NCI-H2107 treated with DMSO at 0.1 percent for 48 hours (cell line): ENCODE results near the gene PDCD11.
"Not testable (repeated sequence)": the region's sequence is repeated elsewhere in the genome, so short reads cannot be mapped to it uniquely, and the experiment has no call there.

ENCODE experiments used
- DNase-seq: peaks from one replicate; lab custom pipeline; 2025; ENCODE audit not compliant: unreplicated experiment; lab: John Stamatoyannopoulos, UW

The PDCD11 gene

GRCh38 chr10:103415581-103415980 is 19.2 kb downstream of the PDCD11 start:
- no peak for DNase-seq

DNA sequence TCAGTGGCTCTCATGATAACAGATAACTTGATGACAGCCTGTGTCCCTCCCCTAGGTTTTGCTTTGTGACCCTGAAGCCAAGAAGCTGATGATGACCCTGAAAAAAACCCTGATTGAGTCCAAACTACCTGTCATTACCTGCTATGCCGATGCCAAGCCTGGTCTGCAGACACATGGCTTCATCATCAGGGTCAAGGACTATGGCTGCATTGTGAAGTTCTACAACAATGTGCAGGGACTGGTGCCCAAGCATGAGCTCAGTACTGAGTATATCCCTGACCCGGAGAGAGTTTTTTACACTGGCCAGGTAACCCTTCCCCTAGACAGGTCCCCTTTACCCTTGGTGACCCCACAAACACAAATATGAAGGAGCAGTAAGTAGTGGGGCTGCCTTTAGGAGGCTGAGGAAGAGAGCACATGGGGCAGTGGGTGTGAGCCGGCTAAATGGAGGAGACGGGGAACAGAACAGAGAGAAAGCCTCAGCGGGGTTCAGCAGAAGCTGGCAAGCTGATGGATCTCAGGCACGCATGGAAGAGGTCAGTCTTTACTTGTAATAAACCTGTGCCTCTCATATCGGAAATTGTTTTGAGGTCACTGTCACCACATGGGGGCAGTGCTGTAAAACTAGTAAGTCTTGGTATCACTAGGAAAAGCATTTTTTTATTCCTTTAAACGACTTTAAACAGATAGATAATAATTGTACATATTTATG is 20.2 kb downstream of the PDCD11 start:
- peak; percentile 5 for DNase-seq

DNA sequence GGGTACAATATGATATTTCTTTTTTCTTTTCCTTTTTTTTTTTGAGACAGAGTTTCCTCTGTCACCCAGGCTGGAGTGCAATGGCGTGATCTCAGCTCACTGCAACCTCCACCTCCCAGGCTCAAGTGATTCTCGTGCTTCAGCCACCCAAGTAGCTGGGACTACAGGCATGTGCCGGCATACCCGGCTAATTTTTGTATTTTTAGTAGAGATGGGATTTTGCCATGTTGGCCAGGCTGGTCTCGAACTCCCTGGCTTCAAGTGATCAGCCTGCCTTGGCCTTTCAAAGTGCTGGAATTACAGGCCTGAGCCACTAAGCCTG is 20.7 kb downstream of the PDCD11 start:
- DNase-seq = not testable (repeated sequence)

- no peak for DNase-seq
These were observed 21.2 kb downstream of the PDCD11 start for GRCh38 chr10:103417601-103418000.

GRCh38 chr10:103419101-103419500 is 22.7 kb downstream of the PDCD11 start:
- no peak for DNase-seq

- no peak for DNase-seq
These were observed 27.3 kb downstream of the PDCD11 start for GRCh38 chr10:103423748-103424147.

DNA sequence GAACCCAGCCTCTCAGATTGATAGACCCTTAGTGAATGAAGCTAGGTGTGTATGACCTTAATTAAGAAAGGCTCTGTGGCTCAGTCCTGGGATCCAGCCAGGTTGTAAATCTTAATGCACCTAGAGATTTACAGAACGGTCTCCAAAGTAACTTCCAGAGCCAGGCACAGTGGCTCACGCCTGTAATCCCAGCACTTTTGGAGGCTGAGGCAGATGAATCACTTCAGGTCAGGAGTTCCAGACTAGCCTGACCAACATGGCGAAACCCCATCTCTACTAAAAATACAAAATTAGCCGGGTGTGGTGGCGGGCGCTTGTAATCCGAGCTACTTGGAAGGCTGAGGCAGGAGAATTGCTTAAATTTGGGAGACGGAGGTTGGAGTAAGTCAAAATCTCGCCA is 31.4 kb downstream of the PDCD11 start:
- DNase-seq = no peak

GRCh38 chr10:103428989-103429643 is 32.7 kb downstream of the PDCD11 start:
- no peak for DNase-seq

GRCh38 chr10:103429647-103430046 is 33.2 kb downstream of the PDCD11 start:
- no peak for DNase-seq

DNA sequence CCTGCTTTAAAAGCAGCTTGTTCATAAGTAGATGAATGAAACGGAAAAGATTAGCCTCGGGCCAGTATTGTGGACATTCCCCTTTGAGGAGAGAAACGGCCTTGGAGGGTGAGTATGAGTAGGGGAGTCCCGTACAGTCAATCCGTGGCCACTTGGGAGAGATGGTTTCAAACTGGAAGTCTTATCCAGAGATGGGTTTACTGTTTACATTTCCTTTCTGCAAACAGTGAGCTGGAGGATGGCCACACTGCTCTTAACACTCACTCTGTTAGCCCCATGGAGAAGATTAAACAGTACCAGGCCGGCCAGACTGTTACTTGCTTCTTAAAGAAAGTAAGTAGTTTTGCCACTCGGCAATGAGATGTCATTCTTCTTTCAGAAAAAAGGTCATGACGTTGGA is 35.5 kb downstream of the PDCD11 start:
- no peak for DNase-seq

GRCh38 chr10:103433858-103434257 is 37.4 kb downstream of the PDCD11 start:
- DNase-seq = no peak

DNA sequence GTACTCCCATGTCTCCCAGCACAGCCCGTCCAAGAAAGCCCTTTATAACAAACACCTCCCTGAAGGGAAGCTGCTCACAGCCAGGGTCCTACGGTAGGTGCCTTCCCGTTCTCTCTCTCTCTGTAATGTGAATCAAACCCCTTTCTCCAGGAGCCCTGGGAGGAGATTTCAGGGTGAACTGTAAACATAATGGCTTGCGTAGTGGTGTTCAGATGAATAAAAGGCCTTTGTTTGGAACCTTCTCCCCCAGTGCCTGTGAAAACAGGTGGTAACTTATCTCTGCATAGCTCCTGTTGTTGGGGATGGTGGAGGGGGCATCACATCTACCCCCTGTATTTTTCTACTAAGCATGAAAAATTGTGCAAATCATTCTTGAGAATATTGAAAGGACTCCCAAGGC is 43.4 kb downstream of the PDCD11 start:
- no peak for DNase-seq

GRCh38 chr10:103440416-103440815 is 44.0 kb downstream of the PDCD11 start:
- DNase-seq = no peak

DNA sequence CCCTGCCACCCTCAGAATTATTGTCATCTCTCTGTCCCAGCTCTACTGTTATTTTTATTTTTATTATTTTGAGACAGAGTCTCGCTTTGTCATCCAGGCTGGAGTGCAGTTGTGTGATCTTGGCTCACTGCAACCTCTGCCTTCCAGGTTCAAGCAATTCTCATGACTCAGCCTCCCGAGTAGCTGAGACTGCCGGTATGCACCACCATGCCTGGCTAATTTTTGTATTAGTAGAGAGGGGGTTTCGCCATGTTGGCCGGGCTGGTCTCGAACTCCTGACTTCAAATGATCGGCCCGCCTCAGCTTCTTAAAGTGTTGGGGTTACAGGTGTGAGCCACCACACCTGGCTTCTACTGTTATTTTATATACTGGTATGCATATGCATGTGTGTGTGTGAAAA is 44.8 kb downstream of the PDCD11 start:
- no peak for DNase-seq

- no peak for DNase-seq
These were observed 45.2 kb downstream of the PDCD11 start for GRCh38 chr10:103441611-103442010.

GRCh38 chr10:103442031-103442461 is 45.6 kb downstream of the PDCD11 start:
- DNase-seq = no peak

DNA sequence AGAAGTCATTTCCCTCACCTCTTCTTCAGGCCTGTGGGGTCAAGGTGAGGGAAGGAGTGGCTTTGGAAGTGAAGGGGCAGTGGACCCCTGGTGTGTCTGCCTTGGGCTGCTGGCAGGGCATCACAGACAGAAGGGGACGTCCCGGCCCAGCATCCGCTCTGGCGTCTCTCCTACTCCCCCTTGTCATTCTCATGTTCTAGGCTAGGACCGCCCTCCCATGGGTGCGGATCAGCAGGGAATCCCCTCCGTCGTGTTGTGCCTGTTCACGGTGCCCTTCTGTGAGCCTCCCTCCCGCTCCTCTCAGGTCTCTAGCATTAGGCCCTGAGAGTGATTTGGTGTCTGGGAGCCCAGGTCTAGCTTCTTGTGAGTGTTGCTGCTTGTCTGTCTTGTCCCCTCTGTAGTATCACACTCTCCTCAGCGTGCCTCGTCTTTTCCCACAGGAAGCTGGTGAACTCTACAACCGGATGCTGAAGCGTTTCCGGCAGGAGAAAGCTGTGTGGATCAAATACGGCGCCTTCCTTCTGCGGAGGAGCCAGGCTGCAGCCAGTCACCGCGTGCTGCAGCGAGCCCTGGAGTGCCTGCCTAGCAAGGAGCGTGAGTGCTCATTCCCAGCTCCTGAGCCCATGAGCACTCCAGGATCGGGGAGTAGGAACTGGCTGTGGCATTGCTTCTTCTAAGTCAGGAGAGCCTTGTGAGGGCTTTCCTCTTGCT is 47.2 kb downstream of the PDCD11 start:
- no peak for DNase-seq

GRCh38 chr10:103444478-103444877 is 48.1 kb downstream of the PDCD11 start:
- DNase-seq = no peak

- DNase-seq = no peak
These were observed 48.9 kb downstream of the PDCD11 start for GRCh38 chr10:103445366-103445765.

DNA sequence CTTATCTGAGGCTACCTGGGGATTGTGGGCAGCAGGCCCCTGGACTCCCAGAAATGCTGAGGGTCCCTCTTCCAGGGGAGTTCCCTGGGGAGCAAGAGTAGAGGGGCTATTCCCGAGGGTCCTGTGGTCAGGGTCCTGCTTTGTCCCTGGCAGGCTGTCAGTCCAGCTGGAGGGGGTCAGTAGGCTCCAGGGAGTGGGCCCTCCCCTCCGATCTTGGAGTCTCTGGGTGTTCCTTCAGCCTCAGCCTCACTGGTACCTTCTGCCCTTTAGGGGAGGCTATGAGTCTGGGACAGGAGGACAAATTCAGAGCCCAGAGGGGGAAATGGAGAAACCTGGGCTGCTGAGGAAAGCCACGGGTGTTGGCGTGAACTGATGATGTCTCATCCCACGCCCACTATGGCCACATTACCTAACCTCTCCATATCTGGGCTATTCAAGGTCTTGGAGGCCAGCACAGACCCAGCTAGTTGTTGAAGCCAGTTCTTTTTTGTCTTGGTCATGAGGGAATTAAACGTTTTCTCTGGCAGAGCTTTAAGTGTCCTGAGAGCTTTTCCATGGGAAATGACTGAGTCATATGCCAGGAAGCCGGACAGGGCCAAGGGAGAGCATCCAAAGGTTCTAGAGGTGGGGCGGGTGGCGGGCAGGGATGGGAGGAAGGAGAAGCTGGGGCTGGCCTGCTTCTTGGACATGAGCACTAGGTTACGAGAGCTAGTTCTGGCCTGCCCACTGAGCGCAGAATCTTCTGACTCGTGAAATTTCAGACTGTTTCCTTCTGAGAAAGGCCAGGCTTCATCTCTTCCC is 49.5 kb downstream of the PDCD11 start:
- DNase-seq = no peak

- DNase-seq = no peak
These were observed 50.8 kb downstream of the PDCD11 start for GRCh38 chr10:103447187-103447586.
